Coronary artery (tissue), 2 donors: ENCODE data around the gene PPID.
A peak's percentile ranks its signal among the peaks of the same experiment; 100 is the strongest.

Experiments
- DNase-seq: peaks from one replicate; pipeline ENCODE4 v3.0.0-alpha.2; 2017; ENCODE audit warnings: low spot score
- H3K27ac ChIP-seq, 2 donors: fragments of 200-600 bp; sonication (generic); one replicate each; pipeline ENCODE4 v1.5.1; 2016 to 2019
- H3K4me3 ChIP-seq: fragments of 200-600 bp; sonication (generic); 2 replicates; pipeline ENCODE4 v1.5.1; 2016; ENCODE audit warnings: mild to moderate bottlenecking, moderate library complexity
- TF ChIP-seq, protein P1 (sequence below): fragments of 200-600 bp; sonication (generic); IDR thresholded peaks from one replicate; pipeline ENCODE4 v1.5.1; 2019; ENCODE audit warnings: antibody characterized with exemption

Gene PPID

DNA sequence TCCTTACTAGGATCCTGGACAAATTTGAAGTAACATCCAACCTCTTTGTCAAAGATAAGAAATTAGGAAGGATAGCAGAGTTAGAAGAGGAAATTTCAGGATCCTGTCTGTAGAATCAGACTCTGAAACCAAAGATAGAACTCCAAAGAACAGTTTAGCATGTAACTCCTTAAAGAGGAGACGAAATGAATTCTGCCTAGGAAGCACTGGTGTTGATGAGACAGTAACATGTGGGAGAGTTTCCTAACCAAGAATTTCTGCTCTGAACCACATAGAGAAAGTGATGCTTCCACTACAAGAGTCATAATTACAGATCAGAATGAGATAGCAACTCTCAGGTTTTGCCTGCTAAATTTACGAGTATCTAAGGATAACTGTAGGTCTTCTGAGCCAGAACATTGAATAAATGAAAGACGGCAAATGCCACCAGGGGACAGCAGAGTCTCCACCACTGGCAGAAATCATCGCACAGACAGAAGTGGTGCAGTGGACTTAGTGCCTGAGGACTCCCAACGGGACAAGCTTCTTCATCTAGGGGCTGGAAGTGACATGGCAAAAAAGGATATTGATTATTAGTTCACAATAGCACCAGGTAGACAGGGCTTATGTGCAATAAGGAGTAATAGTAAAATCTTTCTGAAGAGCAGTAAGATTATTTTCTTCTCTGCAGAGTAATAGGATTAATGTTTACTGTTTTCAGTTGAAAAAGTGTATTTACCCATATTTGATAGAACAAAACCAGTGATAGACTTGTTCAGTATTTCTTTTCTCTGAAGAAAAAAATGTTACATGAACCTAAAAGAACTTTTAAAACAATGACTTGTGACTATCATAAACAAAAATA is 6.7 kb upstream of the PPID start:
- TF ChIP-seq, protein P1, sequence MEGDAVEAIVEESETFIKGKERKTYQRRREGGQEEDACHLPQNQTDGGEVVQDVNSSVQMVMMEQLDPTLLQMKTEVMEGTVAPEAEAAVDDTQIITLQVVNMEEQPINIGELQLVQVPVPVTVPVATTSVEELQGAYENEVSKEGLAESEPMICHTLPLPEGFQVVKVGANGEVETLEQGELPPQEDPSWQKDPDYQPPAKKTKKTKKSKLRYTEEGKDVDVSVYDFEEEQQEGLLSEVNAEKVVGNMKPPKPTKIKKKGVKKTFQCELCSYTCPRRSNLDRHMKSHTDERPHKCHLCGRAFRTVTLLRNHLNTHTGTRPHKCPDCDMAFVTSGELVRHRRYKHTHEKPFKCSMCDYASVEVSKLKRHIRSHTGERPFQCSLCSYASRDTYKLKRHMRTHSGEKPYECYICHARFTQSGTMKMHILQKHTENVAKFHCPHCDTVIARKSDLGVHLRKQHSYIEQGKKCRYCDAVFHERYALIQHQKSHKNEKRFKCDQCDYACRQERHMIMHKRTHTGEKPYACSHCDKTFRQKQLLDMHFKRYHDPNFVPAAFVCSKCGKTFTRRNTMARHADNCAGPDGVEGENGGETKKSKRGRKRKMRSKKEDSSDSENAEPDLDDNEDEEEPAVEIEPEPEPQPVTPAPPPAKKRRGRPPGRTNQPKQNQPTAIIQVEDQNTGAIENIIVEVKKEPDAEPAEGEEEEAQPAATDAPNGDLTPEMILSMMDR, result peak; percentile 81
- no peak for DNase-seq
- H3K4me3 ChIP-seq, result no peak overlapping the region
- H3K27ac ChIP-seq, result no peak overlapping the region

DNA sequence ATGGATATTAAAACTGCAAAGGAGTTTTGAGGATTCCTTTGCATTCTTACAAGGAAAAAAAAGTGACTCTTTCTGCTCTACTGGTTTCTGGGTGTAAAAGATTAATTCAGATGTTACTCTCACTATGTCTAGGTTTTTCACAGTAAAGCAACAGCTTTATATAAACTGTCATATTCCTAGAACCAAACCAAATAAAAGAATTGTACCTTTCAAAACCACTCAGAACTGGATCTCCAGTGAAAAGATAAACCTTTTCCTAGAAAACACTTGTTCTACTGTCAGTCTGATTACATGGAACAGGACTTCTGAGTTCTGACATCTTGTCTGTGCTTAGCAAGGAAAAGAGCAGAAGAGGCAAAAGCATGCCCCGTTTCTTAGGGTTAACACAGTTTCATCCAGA is 5.0 kb upstream of the PPID start:
- TF ChIP-seq, protein P1, result no peak
- Histone ChIP-seq H3K4me3 (no peak overlapping the region), H3K27ac (no peak overlapping the region)
- DNase-seq, result no peak

DNA sequence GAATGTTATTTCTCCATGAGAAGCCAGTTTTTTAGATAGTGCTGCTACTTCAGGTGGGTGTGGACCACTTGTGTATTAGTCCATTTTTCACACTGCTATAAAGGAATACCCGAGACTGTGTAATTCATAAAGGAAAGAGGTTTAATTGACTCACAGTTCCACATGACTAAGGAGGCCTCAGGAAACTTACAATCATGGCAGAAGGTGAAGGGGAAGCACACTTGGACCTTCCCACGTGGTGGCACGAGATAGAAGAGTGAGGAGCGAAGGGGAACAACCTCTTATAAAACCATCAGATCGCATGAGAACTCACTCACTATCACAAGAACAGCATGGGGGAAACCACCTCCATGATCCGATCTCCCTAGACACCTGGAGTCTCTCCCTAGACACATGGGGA is 3.4 kb upstream of the PPID start:
- Histone ChIP-seq H3K4me3 (no peak overlapping the region), H3K27ac (no peak overlapping the region)
- DNase-seq, result no peak
- TF ChIP-seq, protein P1, result no peak

DNA sequence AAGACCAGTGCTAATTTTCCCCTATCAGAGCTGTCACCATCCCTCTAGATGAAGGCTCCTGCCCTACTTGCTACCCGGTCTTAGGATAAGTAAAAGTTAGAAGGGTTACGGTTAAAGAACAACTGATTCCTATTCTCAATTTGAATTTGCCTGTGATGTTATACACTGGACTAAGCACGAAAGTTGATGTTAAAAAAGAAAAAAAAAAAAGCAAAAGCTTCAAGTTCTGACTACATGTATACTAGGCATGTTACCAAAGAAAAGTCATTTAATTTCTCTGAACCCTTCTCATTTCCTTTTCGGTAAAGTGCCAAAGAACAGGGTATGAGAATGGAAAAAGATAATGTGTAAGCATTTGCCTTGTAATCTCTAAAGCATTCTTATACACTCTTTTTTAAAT is 1.4 kb upstream of the PPID start:
- Histone ChIP-seq H3K27ac (no peak overlapping the region), H3K4me3 (no peak overlapping the region)
- TF ChIP-seq, protein P1, result no peak
- DNase-seq, result no peak

DNA sequence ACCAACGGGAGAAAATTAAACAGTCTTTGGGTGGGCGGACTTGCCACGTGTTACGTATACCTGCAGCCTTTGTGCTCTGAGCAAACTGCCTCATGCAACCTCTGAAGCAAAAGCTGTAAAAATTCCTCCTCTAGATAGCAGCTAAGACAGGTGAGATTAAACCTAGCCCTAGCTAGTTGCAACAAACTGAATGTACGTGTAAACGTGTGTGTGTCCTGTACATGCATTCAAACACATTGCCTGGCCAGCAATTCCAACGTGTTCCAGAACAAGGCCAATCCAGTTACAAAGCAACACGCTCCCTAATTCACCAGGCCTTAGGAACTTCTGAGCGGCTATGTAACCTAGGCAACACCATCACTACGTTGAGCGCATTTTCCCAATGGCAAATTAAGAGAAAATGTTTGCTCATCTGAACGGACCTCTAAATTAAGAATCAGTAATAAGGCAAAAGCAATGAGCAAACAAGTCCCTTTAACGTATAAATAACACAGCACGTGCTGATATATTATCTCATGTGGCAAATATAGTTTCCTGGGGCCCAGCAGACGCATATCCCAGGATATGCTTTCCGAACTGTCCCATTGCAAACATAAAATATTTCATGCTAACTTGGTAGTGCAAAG is 792 bp downstream of the PPID start:
- DNase-seq, result no peak
- Histone ChIP-seq H3K27ac (peak overlapping the region; percentile 89 to 94), H3K4me3 (peak overlapping the region; percentile 96)
- TF ChIP-seq, protein P1, result no peak

DNA sequence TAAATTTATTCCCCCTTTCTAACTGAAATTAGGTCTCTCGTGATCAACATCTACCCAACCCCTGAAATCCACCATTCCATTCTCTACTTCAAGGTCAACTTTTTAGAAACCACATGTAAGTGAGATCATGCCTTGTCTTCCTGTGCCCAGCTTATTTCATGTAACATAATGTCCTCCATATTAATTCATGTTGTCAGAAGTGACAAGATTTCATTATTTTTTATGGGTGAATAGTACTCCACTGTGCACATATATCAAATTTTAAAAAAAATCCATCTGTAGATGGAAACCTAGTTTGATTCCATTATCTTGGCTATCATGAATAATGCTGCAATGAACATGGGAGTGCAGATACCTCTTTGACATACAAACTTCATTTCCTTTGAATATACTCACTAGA is 1.5 kb downstream of the PPID start:
- no peak overlapping the region for H3K27ac ChIP-seq
- TF ChIP-seq, protein P1, result no peak
- DNase-seq, result no peak
- H3K4me3 ChIP-seq, result peak overlapping the region; percentile 96

DNA sequence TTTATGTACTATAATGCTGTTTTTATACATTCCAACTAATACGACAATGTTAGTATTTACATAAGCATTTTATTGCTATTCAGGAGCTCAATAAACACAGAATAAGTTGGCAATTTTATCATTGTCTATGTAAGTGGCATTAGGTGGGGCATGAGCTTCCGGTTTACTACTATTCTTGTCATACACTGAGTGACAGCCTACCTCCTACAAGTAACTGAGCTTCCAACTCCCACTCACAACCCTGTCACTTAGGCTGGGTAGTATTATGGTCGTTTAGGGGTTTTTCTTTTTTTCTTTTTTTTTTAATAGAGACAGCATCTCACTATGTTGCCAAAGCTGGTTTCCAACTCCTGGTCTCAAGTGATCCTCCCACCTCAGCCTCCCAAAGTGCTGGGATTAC is 7.4 kb downstream of the PPID start:
- no peak overlapping the region for H3K4me3 ChIP-seq
- no peak for DNase-seq
- TF ChIP-seq, protein P1, result no peak
- H3K27ac ChIP-seq, result no peak overlapping the region
